ENCODE data around the gene PDE4B. TPM values are rescaled to one million over a fixed set of nuclear protein-coding genes. Genes with fewer than 3 reads are reported as not detected.

The PDE4B gene
- total and polyA plus RNA-seq, 2 of the 13 experiments (the other 11 are each of a cell fraction or from before 2014, with no cell fraction given): not detected

GRCh38 chr1:66245691-66246090 is 453.0 kb downstream of the PDE4B start:
- H3K4me1 ChIP-seq (ENCODE audit: insufficient read depth, low read length): no peaks in the 10 kb centered on the region
- H3K27ac ChIP-seq (ENCODE audit: extremely low read length, insufficient read depth, low read length): no peak overlapping the region
- no peak for FAIRE-seq
- intact Hi-C loops (cut with micrococcal nuclease; ENCODE audit: unreplicated experiment): no loop called here
- H3K9ac ChIP-seq (ENCODE audit: insufficient read depth, low read depth, low read length): no peak overlapping the region
- H3K36me3 ChIP-seq (replicated peaks in 1 of 2; ENCODE audit: control insufficient read depth in 1 of 2, insufficient read depth in 2 of 2, low read length in 2 of 2): no peaks in the 10 kb centered on the region
- no peak for ATAC-seq
- H3K9me3 ChIP-seq (ENCODE audit: low read length): no peaks in the 10 kb centered on the region
- ChIA-PET POLR2A (no interaction called here), CTCF (ENCODE audit: low intra/inter-chr PET ratio, low total read pairs) (interaction anchor here (1.8 kb wide), 1 partner anchor 287 kb away, joined by 5 read pairs; no protein-coding TSS in a partner anchor)
- no peak overlapping the region for H2AFZ ChIP-seq (ENCODE audit: low read length)
- no peak overlapping the region for H3K4me3 ChIP-seq (replicated peaks in 1 of 3; ENCODE audit: insufficient read depth in 1 of 3, low read depth in 2 of 3, low read length in 3 of 3)
- no peaks in the 10 kb centered on the region for H4K20me1 ChIP-seq (ENCODE audit: insufficient read depth, low read length)
- no peak for DNase-seq (ENCODE audit: low spot score)
- no peaks in the 10 kb centered on the region for H3K27me3 ChIP-seq (ENCODE audit: control insufficient read depth in 1 of 2, insufficient read depth in 2 of 2, low read length in 2 of 2)
- H3K4me2 ChIP-seq (ENCODE audit: low read depth, low read length): no peak overlapping the region
- WGBS (ENCODE audit: low lambda C conversion rate): 0% methylated on average over 1 of the region's 1 CpG
- no TSS peak for BruUV-seq (replicated peaks)
- in situ Hi-C loops (cut with HindIII; ENCODE audit: extremely low pct_ligation_motif_present, low pct_unique_long_range_greater_than_20kb): no loop called here
- no peaks in the 10 kb centered on the region for H3K79me2 ChIP-seq (ENCODE audit: insufficient read depth, low read length)
- TF ChIP-seq E2F2 (CRISPR knock-in tag; IDR thresholded peaks at IDR 0.05; ENCODE audit: borderline replicate concordance) (no peak), KLF11 (CRISPR knock-in tag; IDR thresholded peaks at IDR 0.05) (no peak), HIVEP1 (CRISPR knock-in tag; IDR thresholded peaks at IDR 0.05) (no peak), ZMYM3 (CRISPR knock-in tag; IDR thresholded peaks at IDR 0.05) (no peak), NR2F2 (IDR thresholded peaks at IDR 0.05; ENCODE audit: borderline replicate concordance, low read depth) (no peak), ISX (CRISPR knock-in tag; conservative IDR thresholded peaks at IDR 0.05) (no peak), EZH2 (conservative IDR thresholded peaks at IDR 0.05; ENCODE audit: low read depth, low read length) (no peak), ARID3A (IDR thresholded peaks at IDR 0.05; ENCODE audit: low read depth, low read length) (no peak), SNAPC2 (CRISPR knock-in tag; IDR thresholded peaks at IDR 0.05) (no peak)
- TF ChIP-seq, protein P1, sequence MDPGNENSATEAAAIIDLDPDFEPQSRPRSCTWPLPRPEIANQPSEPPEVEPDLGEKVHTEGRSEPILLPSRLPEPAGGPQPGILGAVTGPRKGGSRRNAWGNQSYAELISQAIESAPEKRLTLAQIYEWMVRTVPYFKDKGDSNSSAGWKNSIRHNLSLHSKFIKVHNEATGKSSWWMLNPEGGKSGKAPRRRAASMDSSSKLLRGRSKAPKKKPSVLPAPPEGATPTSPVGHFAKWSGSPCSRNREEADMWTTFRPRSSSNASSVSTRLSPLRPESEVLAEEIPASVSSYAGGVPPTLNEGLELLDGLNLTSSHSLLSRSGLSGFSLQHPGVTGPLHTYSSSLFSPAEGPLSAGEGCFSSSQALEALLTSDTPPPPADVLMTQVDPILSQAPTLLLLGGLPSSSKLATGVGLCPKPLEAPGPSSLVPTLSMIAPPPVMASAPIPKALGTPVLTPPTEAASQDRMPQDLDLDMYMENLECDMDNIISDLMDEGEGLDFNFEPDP (CRISPR knock-in tag; conservative IDR thresholded peaks at IDR 0.05): no peak
- TF ChIP-seq, protein P2, sequence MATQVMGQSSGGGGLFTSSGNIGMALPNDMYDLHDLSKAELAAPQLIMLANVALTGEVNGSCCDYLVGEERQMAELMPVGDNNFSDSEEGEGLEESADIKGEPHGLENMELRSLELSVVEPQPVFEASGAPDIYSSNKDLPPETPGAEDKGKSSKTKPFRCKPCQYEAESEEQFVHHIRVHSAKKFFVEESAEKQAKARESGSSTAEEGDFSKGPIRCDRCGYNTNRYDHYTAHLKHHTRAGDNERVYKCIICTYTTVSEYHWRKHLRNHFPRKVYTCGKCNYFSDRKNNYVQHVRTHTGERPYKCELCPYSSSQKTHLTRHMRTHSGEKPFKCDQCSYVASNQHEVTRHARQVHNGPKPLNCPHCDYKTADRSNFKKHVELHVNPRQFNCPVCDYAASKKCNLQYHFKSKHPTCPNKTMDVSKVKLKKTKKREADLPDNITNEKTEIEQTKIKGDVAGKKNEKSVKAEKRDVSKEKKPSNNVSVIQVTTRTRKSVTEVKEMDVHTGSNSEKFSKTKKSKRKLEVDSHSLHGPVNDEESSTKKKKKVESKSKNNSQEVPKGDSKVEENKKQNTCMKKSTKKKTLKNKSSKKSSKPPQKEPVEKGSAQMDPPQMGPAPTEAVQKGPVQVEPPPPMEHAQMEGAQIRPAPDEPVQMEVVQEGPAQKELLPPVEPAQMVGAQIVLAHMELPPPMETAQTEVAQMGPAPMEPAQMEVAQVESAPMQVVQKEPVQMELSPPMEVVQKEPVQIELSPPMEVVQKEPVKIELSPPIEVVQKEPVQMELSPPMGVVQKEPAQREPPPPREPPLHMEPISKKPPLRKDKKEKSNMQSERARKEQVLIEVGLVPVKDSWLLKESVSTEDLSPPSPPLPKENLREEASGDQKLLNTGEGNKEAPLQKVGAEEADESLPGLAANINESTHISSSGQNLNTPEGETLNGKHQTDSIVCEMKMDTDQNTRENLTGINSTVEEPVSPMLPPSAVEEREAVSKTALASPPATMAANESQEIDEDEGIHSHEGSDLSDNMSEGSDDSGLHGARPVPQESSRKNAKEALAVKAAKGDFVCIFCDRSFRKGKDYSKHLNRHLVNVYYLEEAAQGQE (IDR thresholded peaks at IDR 0.05; ENCODE audit: borderline replicate concordance in 1 of 2, low read depth in 1 of 2, low read length in 2 of 2): no peak
- TF ChIP-seq, protein P3, sequence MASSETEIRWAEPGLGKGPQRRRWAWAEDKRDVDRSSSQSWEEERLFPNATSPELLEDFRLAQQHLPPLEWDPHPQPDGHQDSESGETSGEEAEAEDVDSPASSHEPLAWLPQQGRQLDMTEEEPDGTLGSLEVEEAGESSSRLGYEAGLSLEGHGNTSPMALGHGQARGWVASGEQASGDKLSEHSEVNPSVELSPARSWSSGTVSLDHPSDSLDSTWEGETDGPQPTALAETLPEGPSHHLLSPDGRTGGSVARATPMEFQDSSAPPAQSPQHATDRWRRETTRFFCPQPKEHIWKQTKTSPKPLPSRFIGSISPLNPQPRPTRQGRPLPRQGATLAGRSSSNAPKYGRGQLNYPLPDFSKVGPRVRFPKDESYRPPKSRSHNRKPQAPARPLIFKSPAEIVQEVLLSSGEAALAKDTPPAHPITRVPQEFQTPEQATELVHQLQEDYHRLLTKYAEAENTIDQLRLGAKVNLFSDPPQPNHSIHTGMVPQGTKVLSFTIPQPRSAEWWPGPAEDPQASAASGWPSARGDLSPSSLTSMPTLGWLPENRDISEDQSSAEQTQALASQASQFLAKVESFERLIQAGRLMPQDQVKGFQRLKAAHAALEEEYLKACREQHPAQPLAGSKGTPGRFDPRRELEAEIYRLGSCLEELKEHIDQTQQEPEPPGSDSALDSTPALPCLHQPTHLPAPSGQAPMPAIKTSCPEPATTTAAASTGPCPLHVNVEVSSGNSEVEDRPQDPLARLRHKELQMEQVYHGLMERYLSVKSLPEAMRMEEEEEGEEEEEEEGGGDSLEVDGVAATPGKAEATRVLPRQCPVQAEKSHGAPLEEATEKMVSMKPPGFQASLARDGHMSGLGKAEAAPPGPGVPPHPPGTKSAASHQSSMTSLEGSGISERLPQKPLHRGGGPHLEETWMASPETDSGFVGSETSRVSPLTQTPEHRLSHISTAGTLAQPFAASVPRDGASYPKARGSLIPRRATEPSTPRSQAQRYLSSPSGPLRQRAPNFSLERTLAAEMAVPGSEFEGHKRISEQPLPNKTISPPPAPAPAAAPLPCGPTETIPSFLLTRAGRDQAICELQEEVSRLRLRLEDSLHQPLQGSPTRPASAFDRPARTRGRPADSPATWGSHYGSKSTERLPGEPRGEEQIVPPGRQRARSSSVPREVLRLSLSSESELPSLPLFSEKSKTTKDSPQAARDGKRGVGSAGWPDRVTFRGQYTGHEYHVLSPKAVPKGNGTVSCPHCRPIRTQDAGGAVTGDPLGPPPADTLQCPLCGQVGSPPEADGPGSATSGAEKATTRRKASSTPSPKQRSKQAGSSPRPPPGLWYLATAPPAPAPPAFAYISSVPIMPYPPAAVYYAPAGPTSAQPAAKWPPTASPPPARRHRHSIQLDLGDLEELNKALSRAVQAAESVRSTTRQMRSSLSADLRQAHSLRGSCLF (CRISPR knock-in tag; IDR thresholded peaks at IDR 0.05; ENCODE audit: borderline replicate concordance): no peak

Data from HepG2 (cell line).